GM19324 (cell line): ENCODE results near the gene PRR3.
"Not testable (repeated sequence)": the region's sequence is repeated elsewhere in the genome, so short reads cannot be mapped to it uniquely, and the experiment has no call there.

Source experiments
- ATAC-seq: cut with Tn5 transposase; IDR thresholded peaks from one replicate; pipeline ENCODE4 v1.9.1; 2021; ENCODE audit warnings: mild to moderate bottlenecking, moderate library complexity; ENCODE audit not compliant: unreplicated experiment, low FRiP score

Gene PRR3

DNA sequence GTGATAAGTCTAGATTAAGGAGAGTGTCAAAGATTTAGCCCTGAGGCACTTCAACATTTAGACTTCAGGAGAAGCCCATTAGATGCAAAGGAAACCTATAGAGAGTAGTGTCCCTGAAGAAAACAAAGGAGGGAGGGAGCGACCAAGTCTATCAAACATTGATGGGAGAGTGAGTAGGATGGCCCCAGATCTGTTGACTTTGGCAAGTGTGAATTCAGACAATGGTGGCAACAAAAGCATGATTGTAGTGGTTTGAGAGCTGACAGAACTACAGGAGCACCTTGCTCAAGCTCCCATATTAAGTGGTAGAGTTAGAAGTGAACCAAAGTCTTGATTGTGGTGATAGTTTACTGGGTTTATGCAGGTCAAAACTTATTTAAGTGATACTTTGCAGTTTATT lies 13.2 kb downstream of the PRR3 start:
- ATAC-seq: no peak

GRCh38 chr6:30570740-30571074 lies 13.6 kb downstream of the PRR3 start:
- ATAC-seq: peak; percentile 23

DNA sequence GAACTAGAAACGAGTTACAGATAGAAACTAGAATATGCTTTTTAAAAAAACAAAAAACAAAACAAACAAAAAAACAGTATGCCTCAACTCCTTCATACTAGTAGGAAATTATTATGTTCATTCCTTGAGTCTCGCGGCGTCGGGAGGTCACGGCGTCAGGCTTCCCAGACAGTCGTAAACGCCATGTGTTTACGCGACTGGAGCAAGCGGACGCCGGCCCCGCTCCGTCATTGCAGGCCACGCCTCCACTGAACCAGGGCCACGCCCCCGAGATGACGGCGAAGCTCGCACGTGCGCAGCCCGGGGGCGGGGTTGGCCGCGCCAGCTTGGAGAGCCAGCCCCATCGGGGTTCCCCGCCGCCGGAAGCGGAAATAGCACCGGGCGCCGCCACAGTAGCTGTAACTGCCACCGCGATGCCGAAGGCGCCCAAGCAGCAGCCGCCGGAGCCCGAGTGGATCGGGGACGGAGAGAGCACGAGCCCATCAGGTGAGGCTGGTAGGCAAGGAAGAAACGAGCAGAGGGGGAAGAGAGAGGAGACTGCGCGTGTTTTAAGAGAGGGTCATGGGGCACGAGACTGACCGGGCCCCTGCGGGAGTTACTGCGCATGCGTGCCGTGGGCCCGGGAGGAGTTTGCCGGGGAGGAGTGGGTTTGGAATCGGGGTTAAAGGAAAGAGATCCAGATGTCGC lies 14.1 kb downstream of the PRR3 start, which contains the start of gene ABCF1:
ABCF1 (plus strand) TSS at position 368 of the 687 bp plus-strand sequence; CDS start at position 414, 46 bp downstream.
- peak; percentile 96 for ATAC-seq

GRCh38 chr6:30571762-30572082 lies 14.6 kb downstream of the PRR3 start:
- no peak for ATAC-seq

GRCh38 chr6:30572148-30572547 lies 15.1 kb downstream of the PRR3 start:
- no peak for ATAC-seq

DNA sequence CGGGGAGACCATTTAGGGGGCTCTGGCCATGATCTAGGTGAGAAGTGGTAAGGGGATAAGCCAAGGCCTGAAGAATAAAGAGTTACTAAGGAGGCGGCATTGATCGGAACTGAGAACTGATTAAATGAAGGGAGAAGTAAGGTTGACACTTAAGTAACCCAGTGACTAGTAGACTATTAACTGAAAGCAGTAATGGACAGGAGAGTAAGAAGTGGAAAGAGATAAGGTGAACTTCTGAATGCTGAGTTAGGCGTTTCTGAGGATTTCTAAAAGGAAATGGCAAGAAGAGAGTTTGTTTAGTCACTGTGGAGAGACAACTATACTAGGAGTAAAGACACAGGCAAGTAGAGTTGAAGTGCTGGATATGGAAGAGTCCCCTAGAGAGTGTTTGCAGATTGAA lies 16.0 kb downstream of the PRR3 start:
- no peak for ATAC-seq

- no peak for ATAC-seq
Measured at GRCh38 chr6:30578051-30578450, 21.0 kb downstream of the PRR3 start.

- ATAC-seq: no peak
Measured at GRCh38 chr6:30583921-30584320, 26.8 kb downstream of the PRR3 start.

- no peak for ATAC-seq
Measured at GRCh38 chr6:30589754-30590358, 32.8 kb downstream of the PRR3 start.

GRCh38 chr6:30590509-30590908 lies 33.4 kb downstream of the PRR3 start:
- no peak for ATAC-seq

- no peak for ATAC-seq
Measured at GRCh38 chr6:30591008-30591407, 33.9 kb downstream of the PRR3 start.

DNA sequence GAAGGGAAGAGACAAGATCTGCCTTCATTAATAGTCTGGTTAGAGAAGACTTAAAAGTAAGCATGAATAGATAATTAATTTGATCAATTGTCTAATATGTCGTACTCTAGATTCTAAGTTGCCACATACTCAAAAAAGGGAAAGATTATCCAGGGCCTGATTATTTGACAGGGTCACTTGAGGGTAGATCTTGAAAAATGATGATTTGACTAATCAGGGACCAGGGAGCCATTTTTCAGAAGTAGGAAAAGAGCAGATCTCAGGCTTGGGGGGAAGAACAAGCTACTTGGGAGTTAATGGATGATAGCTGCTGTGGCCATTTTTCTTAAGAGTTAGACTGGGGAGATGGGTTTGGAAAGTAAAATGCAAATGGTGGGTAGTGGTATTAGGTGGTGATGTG lies 35.2 kb downstream of the PRR3 start:
- ATAC-seq: no peak

GRCh38 chr6:30597315-30598144 lies 40.4 kb downstream of the PRR3 start:
- ATAC-seq: not testable (repeated sequence)

DNA sequence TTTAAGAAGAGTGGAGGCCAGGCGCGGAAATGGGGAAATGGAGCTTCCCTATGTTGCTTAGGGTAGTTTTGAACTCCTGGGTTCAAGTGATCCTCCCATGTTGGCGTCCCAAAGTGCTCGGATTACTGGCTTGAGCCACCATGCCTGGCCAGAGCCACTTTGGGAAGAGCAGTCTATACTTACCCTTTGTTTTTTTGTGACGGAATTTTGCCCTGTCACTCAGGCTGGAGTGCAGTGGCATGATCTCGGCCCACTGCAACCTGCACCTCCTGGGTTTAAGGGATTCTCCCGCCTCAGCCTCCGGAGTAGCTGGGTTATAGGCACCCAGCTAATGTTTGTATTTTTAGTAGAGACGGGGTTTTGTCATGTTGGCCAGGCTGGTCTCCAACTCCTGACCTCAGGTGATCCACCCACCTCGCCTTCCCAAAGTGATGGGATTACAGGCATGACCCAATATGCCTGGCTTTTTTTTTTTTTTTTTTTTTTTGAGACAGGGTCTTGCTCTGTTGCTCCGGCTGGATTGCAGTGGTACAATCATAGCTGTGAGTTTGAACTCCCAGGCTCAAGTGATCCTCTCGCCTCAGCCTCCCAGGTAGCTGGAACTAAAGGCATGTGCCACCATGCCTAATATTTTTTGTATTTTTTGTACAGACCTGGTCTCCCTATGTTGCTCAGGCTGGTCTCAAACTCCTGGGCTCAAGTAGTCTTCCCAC lies 42.0 kb downstream of the PRR3 start:
- no peak for ATAC-seq

GRCh38 chr6:30599625-30600324 lies 42.7 kb downstream of the PRR3 start:
- no peak for ATAC-seq

GRCh38 chr6:30600451-30600961 lies 43.4 kb downstream of the PRR3 start:
- ATAC-seq: no peak

GRCh38 chr6:30601436-30601814 lies 44.3 kb downstream of the PRR3 start:
- no peak for ATAC-seq

DNA sequence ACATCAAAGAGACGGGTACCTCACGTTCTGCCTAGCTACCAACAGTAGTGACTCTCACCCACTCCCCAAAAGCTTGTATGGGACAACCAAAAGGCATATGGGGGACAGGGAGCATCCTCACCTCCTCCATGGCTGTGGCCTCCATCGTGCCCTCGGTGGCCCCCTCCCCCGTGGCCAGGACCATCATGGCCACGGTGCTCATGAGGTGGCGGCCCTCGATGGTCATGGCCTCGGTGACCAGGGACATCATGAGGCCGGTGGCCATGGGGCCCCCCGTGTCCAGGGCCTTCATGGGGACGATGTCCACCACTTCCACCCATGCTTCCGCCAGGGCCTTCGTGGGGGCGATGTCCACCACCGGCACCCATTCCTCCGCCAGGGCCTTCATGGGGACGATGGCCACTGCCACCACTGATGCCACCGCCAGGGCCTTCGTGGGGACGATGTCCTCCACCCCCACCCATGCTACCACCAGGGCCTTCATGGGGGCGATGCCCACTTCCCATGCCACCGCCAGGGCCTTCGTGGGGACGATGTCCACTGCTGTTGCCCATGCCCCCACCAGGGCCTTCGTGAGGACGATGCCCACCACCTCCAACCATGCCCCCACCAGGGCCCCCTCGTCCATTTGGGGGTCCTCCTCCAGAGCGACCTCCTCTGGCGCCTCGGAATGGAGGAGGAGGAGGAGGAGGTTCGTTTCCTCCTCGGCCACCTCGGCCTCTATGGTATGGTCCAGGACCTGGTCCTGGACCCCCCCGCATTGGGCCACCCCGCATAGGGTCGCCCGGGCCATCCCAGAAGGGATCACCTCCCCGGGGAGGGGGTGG lies 44.9 kb downstream of the PRR3 start:
- no peak for ATAC-seq

DNA sequence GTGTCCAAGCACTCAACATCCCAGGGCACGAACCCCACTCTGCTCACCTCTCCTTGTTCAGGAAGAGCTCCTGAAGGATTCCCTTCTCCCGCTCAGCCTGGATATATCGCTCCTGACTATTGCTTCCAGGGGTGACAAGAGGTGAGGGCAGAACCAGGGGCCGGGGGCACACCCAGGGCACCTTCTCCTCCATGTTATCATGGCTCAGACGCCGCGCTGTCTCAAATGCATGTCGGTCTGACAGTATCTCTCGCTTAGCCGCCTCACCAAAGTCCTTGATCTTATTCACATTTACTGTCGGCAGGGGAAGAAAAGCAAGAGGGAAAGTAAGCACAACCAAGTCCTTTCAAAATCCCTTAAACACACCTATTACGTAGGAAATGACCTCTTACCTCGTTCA lies 46.9 kb downstream of the PRR3 start:
- ATAC-seq: no peak
